GM23338 (cell line): Measurements from ENCODE around the gene SRPK2.

Experiments used
- CREB1 ChIP-seq: fragments of 250-450 bp; sonication (Bioruptor Pico); IDR thresholded peaks from 2 replicates; pipeline ENCODE4 v1.5.0; 2020; ENCODE audit warnings: low read depth, mild to moderate bottlenecking, moderate library complexity
- EZH2 ChIP-seq: fragments of 200-600 bp; sonication (generic); IDR thresholded peaks from one replicate; pipeline ENCODE4 v1.8.0; 2017; ENCODE audit warnings: antibody characterized with exemption, mild to moderate bottlenecking, low read depth; ENCODE audit not compliant: unreplicated experiment
- REST ChIP-seq: IDR thresholded peaks from one replicate; pipeline ENCODE4 v1.6.1; 2018; ENCODE audit warnings: antibody characterized with exemption; ENCODE audit not compliant: unreplicated experiment
- TF ChIP-seq, protein P1 (sequence below), 2 experiments: fragments of 200-600 bp in 1 of 2; sonication (generic) in 1 of 2; conservative IDR thresholded peaks; 2 replicates each; pipeline versions ENCODE4 v1.5.1 to v1.6.1; 2016 to 2017; ENCODE audit warnings: antibody characterized with exemption in 2 of 2, low read depth in 2 of 2, mild to moderate bottlenecking in 2 of 2, moderate library complexity in 1 of 2

GRCh38 chr7:105309235-105310169, 79.2 kb downstream of the SRPK2 start:
- TF ChIP-seq, protein P1, sequence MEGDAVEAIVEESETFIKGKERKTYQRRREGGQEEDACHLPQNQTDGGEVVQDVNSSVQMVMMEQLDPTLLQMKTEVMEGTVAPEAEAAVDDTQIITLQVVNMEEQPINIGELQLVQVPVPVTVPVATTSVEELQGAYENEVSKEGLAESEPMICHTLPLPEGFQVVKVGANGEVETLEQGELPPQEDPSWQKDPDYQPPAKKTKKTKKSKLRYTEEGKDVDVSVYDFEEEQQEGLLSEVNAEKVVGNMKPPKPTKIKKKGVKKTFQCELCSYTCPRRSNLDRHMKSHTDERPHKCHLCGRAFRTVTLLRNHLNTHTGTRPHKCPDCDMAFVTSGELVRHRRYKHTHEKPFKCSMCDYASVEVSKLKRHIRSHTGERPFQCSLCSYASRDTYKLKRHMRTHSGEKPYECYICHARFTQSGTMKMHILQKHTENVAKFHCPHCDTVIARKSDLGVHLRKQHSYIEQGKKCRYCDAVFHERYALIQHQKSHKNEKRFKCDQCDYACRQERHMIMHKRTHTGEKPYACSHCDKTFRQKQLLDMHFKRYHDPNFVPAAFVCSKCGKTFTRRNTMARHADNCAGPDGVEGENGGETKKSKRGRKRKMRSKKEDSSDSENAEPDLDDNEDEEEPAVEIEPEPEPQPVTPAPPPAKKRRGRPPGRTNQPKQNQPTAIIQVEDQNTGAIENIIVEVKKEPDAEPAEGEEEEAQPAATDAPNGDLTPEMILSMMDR (conservative IDR thresholded peaks at IDR 0.05; ENCODE audit: low read depth in 2 of 2) = no peak
- no peak for TF ChIP-seq CREB1 (CRISPR knock-in tag)
- no peak for TF ChIP-seq EZH2
- no peak for TF ChIP-seq REST
